ENCODE data around the gene SOCS2.

SOCS2 gene

DNA sequence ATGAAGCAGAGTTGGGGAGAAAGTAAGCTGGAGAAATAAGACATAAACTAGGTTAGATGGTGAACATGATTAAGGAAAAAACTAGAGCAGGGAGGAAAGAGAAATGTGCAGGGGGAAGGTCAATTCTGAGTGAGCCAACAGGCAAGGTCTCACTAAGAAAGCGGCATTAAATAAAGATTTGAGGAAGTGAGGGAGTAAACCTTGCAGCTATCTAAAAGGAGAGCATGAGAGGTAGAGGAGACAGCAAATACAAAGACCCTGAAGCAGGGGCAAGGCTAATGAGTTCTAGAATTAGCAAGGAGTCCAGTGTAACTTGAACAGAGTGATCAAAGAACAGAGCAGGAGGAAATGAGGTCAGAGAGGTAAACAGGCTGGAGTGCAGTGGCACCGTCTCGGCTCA is 4.4 kb upstream of the SOCS2 start:
- no peak for DNase-seq

DNA sequence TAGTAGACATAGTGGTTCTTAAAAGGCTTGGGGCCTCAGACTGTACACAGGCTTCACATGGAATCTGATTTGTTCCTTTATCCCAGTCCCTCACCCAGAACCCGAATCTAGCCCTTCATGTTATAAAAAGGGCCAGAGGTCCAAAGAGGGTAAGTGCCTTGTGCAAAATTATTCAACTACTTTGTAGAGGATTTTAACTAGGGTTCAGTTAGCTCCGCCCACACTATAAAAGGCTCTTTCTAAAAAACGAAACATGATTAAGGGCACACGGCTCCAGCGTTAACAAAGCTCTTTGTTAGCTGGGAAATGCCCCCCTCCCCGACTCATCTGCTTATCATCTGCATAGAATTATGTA is 3.2 kb upstream of the SOCS2 start:
- DNase-seq = no peak

DNA sequence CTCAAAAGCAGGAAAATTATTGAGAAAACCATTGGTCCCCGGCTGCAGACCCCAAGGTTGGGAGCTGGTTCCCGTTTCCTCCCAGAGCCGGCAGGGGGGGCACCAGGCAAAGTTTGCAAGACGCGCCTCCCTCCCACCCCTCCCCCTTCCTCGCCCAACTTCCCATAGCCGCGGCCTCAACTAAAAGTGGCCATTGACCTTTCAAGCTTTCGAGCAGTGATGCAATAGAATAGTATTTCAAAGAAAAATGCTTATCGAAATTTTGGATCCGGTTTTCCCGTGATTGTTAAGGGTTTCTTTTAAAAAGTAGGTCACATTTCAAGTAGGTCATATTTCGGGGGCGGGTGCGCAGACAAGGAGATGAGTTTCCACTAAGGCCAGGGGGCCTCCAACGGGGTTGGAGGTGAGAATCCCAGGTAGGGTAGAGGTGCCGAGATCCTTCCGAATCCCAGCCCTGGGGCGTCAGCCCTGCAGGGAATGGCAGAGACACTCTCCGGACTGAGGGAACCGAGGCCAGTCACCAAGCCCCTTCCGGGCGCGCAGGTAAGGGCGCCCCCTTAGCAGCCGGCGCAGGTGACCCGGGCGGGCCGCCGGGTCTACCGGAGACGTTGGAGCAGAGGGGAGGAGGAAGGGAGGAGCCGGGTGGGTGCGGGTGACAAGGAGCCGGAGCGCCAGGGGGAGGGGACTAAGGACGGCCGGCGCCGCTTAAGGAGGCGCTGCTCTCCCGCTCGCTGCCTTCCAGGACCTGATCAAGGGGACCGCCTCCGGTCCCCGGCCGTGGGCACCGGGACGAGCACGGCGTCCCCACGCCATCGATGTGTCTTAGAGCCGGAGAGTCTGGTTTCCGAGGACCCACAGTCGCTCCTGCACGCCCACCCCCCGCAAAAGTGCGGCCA is 2.6 kb upstream of the SOCS2 start:
- DNase-seq = peak; percentile 90

DNA sequence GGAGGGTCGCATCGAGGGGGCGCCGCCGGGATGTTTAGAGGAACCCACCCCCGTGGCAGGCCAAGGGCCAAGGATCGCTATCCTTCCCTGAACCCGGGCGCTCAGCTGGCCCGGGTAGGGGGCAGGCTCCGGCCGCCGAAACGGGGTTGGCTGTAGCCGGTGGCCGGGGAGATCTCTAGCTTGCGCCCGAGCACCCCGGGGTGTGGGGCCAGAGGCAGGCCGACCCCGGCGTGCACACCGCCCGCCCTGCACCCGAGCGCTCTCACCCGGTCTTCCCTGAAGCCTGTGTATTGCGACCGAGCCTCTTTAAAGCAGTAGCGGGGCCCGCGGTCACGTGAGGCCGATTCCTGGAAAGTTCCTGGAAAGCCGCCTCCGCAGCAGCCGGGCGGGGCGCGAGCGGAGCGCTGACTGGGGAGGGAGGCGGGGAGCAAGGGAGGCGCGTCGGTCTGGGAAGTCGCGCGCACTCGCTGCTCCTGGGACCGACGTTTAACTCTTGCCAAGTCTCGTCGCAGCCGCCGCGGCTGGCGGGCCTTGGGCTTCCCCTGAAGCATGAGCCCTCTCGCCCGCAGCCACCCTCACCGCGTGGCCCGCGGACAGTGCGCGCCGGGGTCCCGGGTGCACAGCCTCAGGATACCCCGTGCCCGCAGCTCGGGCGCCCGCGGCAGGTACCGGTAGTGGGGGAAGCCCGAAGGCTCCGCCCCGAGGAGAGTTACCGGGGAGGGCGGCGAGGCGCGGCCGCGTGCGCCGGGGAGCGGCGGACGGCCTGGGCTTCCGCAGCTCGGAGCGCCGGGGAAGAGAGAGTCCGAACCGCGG is 1.7 kb upstream of the SOCS2 start:
- DNase-seq = peak; percentile 95

DNA sequence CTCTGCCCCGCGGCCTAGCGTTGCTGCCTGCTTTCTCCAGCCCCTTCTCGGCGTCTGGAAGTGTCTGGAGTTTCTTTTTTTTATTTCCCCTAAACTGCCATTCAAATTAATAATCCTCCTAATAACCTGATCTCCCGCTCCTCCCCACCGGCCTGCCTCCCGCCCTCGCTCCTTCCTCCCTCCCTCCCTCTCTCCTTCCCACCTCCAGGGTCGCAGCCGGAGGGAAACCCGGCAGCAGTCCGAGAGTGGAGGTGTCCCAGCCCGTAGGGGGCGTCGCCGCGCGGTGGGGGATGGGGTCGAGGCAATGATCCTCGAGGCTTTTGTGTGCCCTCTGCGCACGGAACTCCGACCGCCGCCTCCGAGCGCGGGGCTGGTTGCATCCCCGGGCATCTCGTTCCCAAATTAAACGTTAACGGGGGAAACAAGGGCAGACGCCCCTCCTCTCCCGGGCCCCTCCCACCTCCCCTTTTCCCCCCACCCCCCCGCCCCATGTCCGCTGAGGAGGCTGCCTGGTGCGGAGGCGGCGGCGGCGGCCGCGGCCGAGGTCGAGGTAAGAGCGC is 1.0 kb upstream of the SOCS2 start:
- DNase-seq = peak; percentile 87

DNA sequence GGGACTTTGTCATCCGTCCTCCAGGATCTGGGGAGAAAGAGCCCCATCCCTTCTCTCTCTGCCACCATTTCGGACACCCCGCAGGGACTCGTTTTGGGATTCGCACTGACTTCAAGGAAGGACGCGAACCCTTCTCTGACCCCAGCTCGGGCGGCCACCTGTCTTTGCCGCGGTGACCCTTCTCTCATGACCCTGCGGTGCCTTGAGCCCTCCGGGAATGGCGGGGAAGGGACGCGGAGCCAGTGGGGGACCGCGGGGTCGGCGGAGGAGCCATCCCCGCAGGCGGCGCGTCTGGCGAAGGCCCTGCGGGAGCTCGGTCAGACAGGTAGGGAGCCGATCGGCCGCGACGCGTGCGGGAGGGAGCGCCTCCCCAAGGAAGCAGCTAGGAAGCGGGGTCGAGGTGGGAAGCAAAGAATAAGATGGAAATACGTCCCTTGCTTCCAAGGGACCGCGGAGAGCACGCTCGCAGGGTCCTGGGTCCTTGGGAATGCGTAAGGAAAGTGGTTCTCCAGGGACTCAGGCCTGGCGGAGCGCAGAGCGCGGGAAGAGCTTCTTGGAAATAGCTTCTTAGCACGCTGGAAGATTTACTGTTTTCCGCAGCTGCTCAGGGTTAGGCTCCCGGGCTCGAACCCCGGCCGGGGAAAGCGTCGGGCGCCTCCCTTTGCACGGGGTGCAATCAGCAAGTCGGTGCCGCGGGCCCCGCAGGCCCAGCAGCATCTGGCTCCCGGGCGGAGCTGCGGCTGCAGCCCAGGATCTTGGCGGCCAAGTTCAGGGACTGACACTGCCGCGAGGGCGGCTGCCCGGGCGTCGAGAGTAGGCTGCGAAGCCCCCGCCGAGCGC is 457 bp downstream of the SOCS2 start:
- peak; percentile 75 for DNase-seq

DNA sequence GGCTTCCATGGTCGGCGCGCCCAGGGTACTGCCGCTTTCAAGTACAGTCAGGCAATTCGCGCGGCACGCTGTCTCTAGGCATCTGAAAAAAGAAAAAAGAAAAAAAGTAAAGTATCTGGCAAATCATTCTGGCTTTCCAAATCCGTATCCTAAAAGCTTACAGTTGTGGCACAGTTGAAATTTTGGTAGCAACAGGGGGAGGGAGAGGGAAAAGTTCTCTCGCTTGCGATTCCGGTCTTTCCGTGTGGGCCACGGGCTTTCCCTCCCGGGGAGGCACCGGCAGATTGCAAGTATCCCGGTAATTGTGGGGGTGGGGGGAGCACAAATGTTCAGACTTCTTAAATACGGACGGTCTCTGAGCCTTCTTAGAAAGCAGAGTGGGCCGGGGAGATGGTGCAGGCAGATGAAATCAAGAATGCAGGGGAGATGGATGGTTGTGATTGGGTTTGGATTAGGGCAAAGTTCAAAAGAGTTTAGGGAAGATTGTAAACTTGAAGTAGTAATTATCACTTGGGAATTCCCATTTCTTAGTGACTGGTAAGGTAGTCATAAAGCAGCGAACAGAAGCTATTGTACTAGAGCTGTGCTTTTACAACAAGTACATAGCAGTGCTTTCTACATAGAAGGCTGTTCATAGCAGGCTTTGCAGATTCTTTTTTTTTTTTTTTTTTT is 1.2 kb downstream of the SOCS2 start:
- peak; percentile 52 for DNase-seq

DNA sequence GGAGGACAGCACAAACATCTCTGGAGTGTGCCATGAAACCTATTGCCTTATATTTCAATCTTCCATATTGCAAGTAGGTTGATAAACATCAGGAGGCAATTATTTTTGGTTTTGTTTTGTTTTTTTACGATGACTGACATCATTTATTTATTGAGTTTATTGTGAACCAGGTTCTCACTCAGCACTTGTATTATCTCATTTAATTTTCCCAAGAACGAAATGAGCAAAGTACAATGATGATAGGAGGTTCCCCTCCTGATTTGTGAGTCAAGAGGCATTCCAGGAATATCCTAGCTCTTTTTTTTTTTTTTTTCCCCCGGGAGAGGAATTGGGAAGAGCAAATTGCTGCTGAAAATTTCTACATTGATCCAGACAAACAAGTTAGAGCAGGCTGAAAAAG is 4.7 kb downstream of the SOCS2 start:
- no peak for DNase-seq

DNA sequence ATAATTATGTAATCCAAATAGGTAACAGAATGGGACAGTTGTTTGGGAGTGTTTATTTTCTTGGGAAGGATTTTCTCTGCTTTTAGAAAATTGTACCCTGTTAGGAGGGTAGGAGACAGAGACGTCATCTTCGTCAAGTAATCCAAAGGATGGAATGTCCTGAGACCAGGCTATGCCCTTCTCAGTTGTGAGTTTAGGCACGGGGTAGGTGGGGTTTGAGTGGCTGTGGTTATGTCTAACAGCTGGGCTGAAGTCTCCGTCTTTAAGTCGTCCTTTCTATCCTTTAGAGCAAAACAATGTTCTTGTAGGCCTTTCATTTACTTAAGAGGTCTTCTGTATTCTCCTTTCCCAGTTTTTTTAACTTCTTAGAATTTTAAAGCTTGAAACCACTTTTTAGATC is 5.7 kb downstream of the SOCS2 start:
- no peak for DNase-seq

DNA sequence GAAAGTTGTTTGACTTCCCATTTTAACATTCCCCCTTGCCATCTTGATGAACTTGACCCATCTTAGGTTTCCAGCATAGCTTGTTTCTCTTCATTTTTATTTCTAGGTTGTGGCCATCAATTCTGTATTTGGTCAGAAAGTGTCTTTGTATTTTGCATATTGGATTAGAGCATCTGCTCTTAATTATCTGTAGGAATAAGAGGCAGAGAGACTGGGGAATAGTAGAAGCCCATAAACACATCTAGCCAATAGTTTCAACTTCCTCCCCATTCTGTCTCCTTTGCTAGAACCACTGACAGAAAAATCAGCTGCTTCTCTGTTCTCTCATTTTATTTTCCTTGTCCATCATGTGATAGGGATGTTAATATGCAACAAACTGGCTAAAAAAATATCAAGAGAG is 8.2 kb downstream of the SOCS2 start:
- DNase-seq = no peak

DNA sequence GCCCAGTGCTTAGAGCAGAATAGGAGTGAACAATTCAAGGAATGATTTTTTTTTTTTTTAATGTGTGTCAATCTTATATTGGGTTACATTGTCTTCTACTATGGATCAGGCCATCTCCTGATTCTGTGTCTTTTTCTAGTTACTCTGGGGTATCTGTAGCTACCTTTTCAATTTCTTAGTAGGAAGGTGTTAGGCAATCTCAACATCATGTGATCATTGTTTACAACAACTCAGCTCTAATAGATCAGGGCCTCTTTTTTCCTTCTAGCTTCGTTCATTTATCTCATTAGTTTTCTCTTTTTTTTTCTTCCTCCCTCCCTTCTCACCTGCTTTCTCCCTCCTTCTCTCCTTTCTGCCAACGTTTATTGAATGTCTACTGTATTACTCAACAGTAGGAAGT is 8.9 kb downstream of the SOCS2 start:
- no peak for DNase-seq

DNA sequence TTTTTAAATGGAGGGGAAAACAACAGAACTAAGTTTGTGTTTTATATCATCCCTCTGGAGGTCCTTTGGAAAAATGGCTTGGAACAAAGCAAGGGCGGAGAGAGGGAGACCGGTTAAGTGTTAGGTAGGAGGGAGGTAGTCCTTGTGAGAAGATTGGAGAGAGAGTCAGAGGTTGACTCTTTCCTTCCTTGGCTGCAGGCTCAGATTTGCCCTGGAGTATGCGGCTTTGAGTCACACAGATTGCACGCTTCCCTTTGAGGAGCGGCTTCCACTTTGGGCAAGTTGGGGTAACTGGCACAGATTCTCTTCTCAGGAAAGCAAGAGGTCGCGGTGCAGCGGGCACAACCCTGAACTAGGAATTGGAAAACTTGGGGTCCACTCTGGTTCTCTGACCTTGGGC is 9.9 kb downstream of the SOCS2 start:
- no peak for DNase-seq

DNA sequence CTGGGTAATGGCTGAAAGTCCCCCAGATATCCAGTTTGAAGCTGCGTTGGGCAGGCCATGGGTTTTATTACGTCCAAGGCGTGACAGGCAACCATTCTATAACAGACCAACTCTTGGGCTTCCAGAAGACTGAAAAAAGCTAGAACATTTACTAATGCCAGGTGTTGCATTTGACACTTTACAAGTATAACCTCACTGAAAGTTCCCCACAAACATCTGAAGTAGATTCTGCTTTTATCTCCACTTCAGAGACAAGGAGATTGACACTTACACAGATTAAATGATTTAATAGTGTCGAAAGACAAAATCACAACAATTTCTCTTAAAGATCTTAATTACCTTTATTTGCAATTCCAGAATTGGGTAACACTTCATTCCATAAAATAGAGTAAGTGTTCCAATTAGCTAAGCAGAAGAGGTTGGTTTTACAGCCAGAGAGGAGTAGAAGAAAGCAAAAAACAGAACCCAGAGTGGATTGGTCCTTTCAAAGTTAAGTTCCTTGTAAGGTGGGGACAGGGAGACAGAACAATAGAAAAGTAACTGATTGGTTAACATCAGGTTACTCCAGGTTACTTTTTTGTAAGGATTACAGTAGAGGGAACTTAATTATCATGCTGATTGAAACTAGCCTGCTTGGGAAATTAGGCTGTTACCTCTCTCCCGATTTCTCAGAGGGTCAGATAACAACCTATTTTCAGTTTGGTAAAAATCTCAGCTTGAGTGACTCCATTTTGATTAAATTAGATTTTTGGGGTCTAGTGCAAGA is 11.3 kb downstream of the SOCS2 start:
- DNase-seq = no peak

DNA sequence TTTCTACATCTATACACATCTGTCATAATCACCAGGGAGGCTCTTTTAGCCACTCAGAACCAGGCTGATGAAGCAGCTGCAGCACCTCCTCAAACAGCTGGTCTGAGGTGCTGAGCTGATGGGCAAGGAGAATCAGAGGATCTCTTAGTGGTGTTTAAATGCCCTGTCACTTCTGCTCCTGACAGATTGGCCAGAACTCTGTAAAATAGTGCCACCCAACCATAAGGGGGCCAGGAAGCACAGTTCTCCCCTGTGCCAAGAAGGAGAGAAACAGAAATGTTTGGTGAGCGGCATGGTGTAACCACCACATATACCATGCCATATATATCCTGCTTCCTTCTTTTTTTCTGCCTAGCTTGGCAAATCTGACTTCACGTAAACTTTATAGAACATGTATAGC is 12.8 kb downstream of the SOCS2 start:
- peak; percentile 38 for DNase-seq

DNA sequence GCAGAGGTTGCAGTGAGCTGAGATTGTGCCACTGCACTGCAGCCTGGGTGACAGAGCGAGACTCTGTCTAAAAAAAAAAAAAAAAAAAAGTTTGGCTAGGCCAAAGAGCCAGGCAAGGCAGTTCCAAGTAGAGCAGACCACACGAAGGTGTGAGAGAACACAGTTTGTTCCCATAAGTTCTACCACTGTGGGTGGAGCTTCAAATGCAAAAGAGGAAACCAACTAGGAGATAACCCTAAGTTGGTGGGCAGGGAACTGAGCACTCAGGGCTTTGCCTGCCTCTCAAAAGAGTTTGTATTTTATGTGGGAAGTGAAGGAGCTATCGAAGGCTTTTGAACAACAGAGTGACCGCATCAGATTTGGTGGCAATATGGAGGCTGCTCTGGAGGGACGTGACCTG is 15.1 kb downstream of the SOCS2 start:
- no peak for DNase-seq

DNA sequence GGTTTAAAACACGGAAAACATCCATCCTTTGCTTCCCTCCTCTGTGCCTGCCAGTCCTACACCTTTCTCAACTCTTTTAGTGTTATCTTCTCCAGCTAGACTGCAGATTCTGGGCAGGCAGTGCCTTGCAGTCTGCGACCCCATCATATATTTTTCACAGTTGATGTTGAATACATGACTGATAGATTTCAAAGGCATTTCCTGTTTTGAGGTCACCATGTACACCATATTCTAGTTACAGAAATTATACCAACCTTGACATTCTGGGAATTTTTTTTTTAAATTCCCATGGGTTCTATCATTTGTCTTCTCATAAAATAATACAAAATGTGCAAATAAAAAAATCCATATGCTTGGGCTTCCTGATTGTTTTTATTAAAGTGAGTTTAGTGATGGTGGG is 16.6 kb downstream of the SOCS2 start:
- DNase-seq = no peak

DNA sequence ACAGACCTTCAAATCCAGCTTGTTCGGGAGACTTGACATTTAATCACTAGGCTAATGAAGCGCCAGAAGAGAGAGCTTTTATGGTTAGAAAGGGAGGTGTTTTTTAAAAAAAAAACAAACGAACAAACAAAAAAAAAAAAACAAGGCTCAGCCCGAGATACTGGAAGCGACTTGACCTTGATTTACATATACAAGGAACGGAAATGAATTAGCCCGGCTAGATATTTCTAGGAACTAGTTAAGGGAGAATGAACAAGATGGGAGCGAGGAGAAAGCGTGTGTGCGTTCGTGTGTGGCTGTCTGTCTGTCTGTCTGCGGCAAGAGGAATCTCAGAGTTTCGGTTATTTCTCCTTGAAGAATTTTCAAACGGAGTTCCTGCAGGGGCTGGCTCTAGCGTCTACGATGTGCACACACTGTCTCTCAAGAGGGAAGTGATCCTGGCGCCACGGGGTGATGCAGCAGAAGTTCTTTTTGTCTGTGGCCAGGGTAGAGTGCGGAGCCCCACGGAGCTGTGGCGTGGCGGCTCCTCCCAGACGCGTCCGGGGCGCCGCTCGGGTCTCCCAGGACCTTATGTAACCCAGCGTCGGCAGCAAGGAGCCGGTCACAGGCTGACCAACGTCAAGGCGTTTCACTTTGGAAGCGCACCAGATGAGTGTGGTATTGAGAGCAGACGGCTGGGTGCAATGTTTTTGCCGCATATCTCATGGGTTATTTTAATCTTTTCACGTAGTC is 18.8 kb downstream of the SOCS2 start:
- peak; percentile 82 for DNase-seq

DNA sequence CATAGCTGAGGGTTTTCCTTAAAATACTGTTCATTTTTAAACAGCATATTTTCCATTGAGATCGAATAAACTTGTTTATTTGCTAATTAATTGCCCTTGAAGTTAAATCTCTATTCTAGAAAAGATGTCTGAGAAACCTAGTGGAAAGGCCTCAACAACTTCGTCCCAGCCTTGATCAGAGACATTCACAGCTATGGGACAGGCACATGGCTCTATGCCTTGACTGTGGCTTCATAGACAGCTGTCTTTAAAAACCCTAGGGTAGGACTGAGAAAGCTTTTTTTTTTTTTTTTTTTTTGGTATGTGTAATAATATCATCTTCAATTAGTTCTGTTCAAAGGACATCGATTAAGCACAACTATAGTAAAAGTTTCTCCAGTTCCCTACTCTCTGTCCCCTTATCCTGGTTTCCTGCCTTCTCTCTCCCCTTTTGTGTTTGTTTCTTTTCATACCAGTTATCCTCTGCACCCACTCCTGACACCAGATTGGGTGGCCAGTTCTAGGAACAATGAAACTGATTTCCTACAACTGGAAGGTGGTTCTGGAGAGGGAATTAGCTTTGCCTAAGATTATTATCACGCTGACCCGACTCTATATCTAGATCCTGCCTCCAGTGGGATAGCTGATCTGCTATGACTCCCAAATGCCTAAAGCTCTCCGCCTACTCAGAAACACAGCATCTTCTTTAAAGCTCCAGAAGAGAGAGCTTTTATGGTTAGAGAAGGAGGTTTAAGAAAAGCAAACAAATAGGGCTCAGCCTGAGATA is 20.3 kb downstream of the SOCS2 start:
- DNase-seq = peak; percentile 40

DNA sequence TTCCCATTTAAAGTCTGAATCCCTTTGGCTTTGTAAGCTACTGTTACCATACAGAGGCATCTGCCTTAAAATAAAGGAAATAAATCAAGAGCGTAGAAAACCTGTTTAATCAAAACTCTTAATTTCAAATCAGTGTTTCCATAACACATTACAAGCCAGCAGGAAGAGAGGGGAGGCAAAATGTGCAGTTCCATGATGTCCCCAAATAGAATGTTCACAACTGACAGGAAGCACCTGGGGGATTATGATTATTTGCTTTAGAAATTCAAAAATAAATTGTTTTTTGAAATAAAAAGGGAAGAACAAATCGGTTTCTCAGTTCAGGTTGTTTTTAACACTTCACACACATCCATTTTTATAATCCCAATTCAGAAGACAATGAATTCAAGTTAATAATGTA is 21.4 kb downstream of the SOCS2 start:
- peak; percentile 24 for DNase-seq

DNA sequence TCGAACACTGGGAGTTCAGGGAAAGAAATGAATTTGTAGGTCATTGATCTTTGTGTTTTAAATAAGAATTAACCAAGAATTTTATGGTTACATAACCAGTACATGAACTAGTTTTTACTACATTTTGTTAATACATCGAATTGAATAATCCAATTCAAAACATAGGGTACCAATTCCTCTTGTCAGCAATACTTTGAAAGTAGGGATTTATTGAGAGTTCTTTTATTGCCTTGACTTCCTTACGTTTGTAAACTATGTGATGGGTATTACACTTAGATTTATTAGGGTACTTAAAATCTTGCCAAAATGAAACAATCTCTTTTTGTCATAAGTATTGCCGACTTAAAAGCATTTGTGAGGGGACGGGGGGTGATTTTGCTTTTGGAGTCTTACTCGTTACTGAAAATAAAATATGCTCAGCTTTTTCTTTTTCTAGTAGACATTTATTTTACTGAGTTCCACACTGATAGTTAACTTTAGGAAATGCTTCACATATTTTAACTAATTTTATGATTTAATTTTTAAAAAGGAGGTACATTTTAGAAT is 22.4 kb downstream of the SOCS2 start:
- no peak for DNase-seq
